NT2/D1 (cell line): ENCODE data around the gene OR10H1.
"Not testable (repeated sequence)": the region's sequence is repeated elsewhere in the genome, so short reads cannot be mapped to it uniquely, and the experiment has no call there.

ENCODE experiments used
- DNase-seq: peaks from one replicate; pipeline ENCODE4 v3.0.0-alpha.2; 2011; ENCODE audit warnings: low read depth, low spot score
- H3K27me3 ChIP-seq: 2 replicates; pipeline ENCODE4 v1.6.0; 2011; ENCODE audit warnings: mild to moderate bottlenecking; ENCODE audit not compliant: insufficient read length, insufficient read depth
- H3K36me3 ChIP-seq: 2 replicates; pipeline ENCODE4 v1.6.1; 2011; ENCODE audit warnings: mild to moderate bottlenecking, low read length, mixed read lengths; ENCODE audit not compliant: insufficient read depth, insufficient read length
- H3K4me1 ChIP-seq: 2 replicates; pipeline ENCODE4 v1.5.1; 2011; ENCODE audit not compliant: insufficient read depth, insufficient read length
- H3K4me3 ChIP-seq: 2 replicates; pipeline ENCODE4 v1.5.1; 2011; ENCODE audit warnings: low read depth; ENCODE audit not compliant: insufficient read length
- H3K9ac ChIP-seq: 2 replicates; pipeline ENCODE4 v1.6.0; 2011; ENCODE audit warnings: low read depth; ENCODE audit not compliant: insufficient read length
- H3K9me3 ChIP-seq: 2 replicates; pipeline ENCODE4 v1.5.1; 2011; ENCODE audit warnings: mild to moderate bottlenecking, low read length; ENCODE audit not compliant: insufficient read depth
- SUZ12 ChIP-seq: IDR thresholded peaks from 2 replicates; pipeline ENCODE4 v1.6.1; 2011; ENCODE audit not compliant: insufficient read length, insufficient read depth; ENCODE audit errors: extremely low read depth
- YY1 ChIP-seq: IDR thresholded peaks from 2 replicates; pipeline ENCODE4 v1.6.1; 2011; ENCODE audit not compliant: insufficient read length, insufficient read depth
- ZNF274 ChIP-seq: IDR thresholded peaks from 2 replicates; pipeline ENCODE4 v1.6.1; 2011; ENCODE audit warnings: mild to moderate bottlenecking, low read depth, low read length

The OR10H1 gene

GRCh38 chr19:15828121-15828610 lies 12.7 kb upstream of the OR10H1 start:
- TF ChIP-seq ZNF274 (no peak), SUZ12 (no peak), YY1 (no peak)
- no peak for DNase-seq
- H3K9me3 ChIP-seq = no peaks in the 10 kb centered on the region

DNA sequence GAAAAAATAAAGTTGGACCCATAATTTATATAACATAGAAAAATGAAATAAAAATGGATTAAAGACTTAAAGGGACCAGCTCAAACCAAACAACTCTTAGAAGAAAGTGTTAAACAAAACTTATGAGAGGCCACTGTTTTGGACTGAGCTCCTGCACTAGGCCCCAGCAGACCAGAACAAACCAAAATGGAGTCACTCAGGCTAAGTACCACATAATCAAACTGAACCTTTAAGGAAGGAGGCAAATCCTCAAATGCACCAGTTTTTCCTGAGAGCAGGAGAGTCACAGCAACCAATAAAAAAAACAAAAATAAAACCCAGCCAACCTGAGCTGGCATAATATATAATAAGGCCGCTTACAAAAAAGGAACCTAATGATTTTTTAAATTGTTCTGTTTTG lies 10.3 kb upstream of the OR10H1 start:
- DNase-seq = no peak
- TF ChIP-seq SUZ12 = no peak
- TF ChIP-seq ZNF274 = no peak
- no peak for TF ChIP-seq YY1
- no peak overlapping the region for H3K4me3 ChIP-seq
- H3K4me1 ChIP-seq = peaks cover 2% of the 10 kb centered on the region
- H3K9ac ChIP-seq = no peak overlapping the region
- H3K36me3 ChIP-seq = no peaks in the 10 kb centered on the region
- no peaks in the 10 kb centered on the region for H3K27me3 ChIP-seq
- H3K9me3 ChIP-seq = no peaks in the 10 kb centered on the region

More at GRCh38 chr19:15828121-15828610, 12.7 kb upstream of the OR10H1 start:
- H3K4me1 ChIP-seq = peaks cover 2% of the 10 kb centered on the region
- H3K36me3 ChIP-seq = no peaks in the 10 kb centered on the region
- H3K27me3 ChIP-seq = no peaks in the 10 kb centered on the region
- H3K9ac ChIP-seq = no peak overlapping the region
- H3K4me3 ChIP-seq = no peak overlapping the region

DNA sequence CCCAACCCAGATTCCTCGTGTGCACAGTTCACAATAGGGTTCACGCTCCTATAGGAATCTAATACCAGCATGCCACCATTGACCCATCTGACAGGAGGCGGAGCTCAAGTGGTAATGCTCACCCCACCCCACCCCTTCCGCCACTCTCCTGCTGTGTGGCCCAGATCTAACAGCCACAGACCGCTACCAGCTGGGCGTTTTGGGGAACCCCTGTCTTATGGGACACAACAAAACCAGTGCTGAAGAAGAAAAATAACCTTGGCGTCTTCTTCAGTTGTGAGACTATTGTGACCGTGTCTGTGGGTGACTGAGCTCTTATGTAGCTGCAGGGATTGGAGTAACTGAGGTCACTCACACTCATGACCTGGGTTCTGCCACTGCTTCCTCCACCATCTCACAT lies 5.2 kb upstream of the OR10H1 start:
- no peaks in the 10 kb centered on the region for H3K9me3 ChIP-seq
- no peak overlapping the region for H3K4me3 ChIP-seq
- no peaks in the 10 kb centered on the region for H3K36me3 ChIP-seq
- DNase-seq = no peak
- no peaks in the 10 kb centered on the region for H3K27me3 ChIP-seq
- no peak overlapping the region for H3K9ac ChIP-seq
- H3K4me1 ChIP-seq = no peaks in the 10 kb centered on the region
- TF ChIP-seq YY1 = no peak
- TF ChIP-seq SUZ12 = no peak
- TF ChIP-seq ZNF274 = no peak

DNA sequence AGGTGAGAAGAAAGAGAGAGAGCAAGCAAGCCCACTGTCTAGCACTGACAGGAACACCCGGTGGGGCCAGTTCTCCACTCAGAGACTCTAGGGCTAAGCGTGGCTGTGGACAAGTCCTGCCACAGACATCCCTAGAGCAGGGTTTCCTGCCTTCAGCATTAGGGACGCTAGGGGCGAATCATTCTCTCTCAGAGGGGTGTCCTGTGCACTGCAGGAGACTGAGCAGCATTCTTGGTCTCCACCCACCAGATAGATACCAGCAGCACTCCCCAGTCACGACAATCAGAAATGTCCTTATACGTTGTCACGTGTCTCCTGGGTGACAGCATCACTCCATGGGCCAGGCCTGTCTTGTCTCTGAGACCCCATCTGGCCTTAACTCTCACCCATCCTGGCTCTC lies 1.5 kb downstream of the OR10H1 start:
- H3K9me3 ChIP-seq = no peaks in the 10 kb centered on the region
- H3K4me3 ChIP-seq = no peak overlapping the region
- H3K9ac ChIP-seq = no peak overlapping the region
- no peak for TF ChIP-seq ZNF274
- no peak for TF ChIP-seq YY1
- no peak for TF ChIP-seq SUZ12
- no peak for DNase-seq
- H3K27me3 ChIP-seq = peaks cover 25% of the 10 kb centered on the region
- no peaks in the 10 kb centered on the region for H3K4me1 ChIP-seq
- no peaks in the 10 kb centered on the region for H3K36me3 ChIP-seq

GRCh38 chr19:15812060-15812722 lies 3.3 kb downstream of the OR10H1 start:
- no peaks in the 10 kb centered on the region for H3K4me1 ChIP-seq

DNA sequence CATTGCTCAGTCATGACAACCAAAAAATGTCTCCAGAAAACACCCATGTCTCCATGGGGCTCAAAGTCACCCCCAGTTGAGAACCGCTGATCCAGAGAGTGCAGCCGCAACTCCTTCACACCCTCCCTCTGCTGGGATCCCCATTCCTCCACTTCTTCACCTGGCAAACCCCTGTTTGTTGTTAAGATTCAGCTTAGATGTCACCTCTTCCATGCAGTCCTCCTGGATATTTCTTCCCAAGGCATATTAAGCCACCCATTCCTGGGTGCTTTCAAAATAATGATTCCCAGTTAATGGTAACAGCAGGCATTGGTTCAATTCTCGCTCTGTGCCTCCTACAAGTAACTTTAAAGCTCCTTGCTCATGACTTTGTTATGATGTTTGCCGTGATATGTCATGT lies 4.0 kb downstream of the OR10H1 start:
- TF ChIP-seq YY1 (no peak), SUZ12 (no peak), ZNF274 (no peak)
- Histone ChIP-seq H3K4me3 (no peak overlapping the region), H3K27me3 (peaks cover 25% of the 10 kb centered on the region), H3K4me1 (no peaks in the 10 kb centered on the region), H3K36me3 (no peaks in the 10 kb centered on the region), H3K9ac (no peak overlapping the region), H3K9me3 (no peaks in the 10 kb centered on the region)
- DNase-seq = no peak

More at GRCh38 chr19:15812060-15812722, 3.3 kb downstream of the OR10H1 start:
- DNase-seq = no peak
- Histone ChIP-seq H3K27me3 (peaks cover 25% of the 10 kb centered on the region), H3K9me3 (no peaks in the 10 kb centered on the region), H3K36me3 (no peaks in the 10 kb centered on the region), H3K9ac (no peak overlapping the region), H3K4me3 (no peak overlapping the region)
- TF ChIP-seq ZNF274 (no peak), SUZ12 (no peak)

DNA sequence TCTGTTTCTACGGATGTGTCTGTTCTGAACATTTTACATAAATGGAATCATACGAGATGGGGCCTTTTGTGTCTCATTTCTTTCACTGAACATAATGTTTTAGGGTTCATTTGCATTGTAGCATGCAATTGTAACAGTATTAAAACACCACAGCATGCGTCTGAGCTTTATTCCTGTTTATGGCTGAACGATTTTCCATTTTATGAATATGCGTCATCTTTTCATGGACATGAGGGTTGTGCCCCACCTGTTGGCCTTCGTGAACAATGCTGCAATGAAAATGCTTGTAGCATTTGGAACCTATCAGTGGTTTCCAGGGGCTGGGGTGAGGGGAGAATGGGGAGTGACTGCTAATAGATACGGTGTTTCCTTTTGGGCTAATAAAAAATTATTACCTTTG lies 5.1 kb downstream of the OR10H1 start:
- no peaks in the 10 kb centered on the region for H3K9me3 ChIP-seq
- H3K9ac ChIP-seq = no peak overlapping the region
- no peak for TF ChIP-seq SUZ12
- TF ChIP-seq YY1 = no peak
- H3K27me3 ChIP-seq = peaks cover 25% of the 10 kb centered on the region
- H3K36me3 ChIP-seq = no peaks in the 10 kb centered on the region
- no peak for DNase-seq
- no peak overlapping the region for H3K4me3 ChIP-seq
- no peaks in the 10 kb centered on the region for H3K4me1 ChIP-seq

- H3K4me3 ChIP-seq, H3K9ac ChIP-seq, H3K9me3 ChIP-seq, H3K27me3 ChIP-seq, H3K4me1 ChIP-seq, H3K36me3 ChIP-seq, DNase-seq: not testable (repeated sequence)
Observed at GRCh38 chr19:15794279-15794678, 21.2 kb downstream of the OR10H1 start.
